DND-41 (cell line): ENCODE data around the gene ATF7IP2.

Experiments
- ATAC-seq: fragments of 200-7000 bp; cut with Tn5 transposase; 3 replicates; pipeline ENCODE4 v1.9.1; 2021; ENCODE audit warnings: low read depth; ENCODE audit not compliant: insufficient read depth
- DNase-seq: peaks from one replicate; pipeline ENCODE4 v3.0.0-alpha.2; 2020
- H2AFZ ChIP-seq: 2 replicates; pipeline ENCODE4 v1.6.0; 2012; ENCODE audit warnings: low read depth, low read length
- H3K27ac ChIP-seq: 2 replicates; pipeline ENCODE4 v1.5.1; 2012; ENCODE audit warnings: low read length, inconsistent platforms
- H3K27me3 ChIP-seq: fragments of 200-600 bp; sonication (generic); 2 replicates; pipeline ENCODE4 v1.6.0; 2012; ENCODE audit warnings: low read length, mild to moderate bottlenecking, inconsistent platforms; ENCODE audit not compliant: insufficient read depth, poor library complexity
- H3K36me3 ChIP-seq: 2 replicates; pipeline ENCODE4 v1.5.1; 2012; ENCODE audit warnings: low read length, inconsistent platforms; ENCODE audit not compliant: insufficient read depth
- H3K4me1 ChIP-seq: 2 replicates; pipeline ENCODE4 v1.5.1; 2012; ENCODE audit warnings: mild to moderate bottlenecking, low read length; ENCODE audit not compliant: insufficient read depth
- H3K4me2 ChIP-seq: 2 replicates; pipeline ENCODE4 v1.6.0; 2012; ENCODE audit warnings: mild to moderate bottlenecking, moderate library complexity, low read length, inconsistent platforms; ENCODE audit not compliant: insufficient read depth
- H3K4me3 ChIP-seq, 2 experiments: fragments of 200-600 bp in 1 of 2; shearing (Covaris generic) in 1 of 2; 2 replicates each; pipeline ENCODE4 v1.5.1; 2012 to 2016; ENCODE audit warnings: inconsistent platforms in 2 of 2, low read length in 2 of 2, mild to moderate bottlenecking in 2 of 2, low read depth in 1 of 2, moderate library complexity in 1 of 2
- H3K79me2 ChIP-seq: 2 replicates; pipeline ENCODE4 v1.6.0; 2012; ENCODE audit warnings: low read length, inconsistent platforms; ENCODE audit not compliant: insufficient read depth
- H3K9ac ChIP-seq: 2 replicates; pipeline ENCODE4 v1.6.0; 2012; ENCODE audit warnings: low read depth, mild to moderate bottlenecking, inconsistent platforms, low read length, moderate library complexity
- H3K9me3 ChIP-seq: 2 replicates; pipeline ENCODE4 v1.5.1; 2012; ENCODE audit warnings: low read length, moderate library complexity, mild to moderate bottlenecking, inconsistent platforms; ENCODE audit not compliant: insufficient read depth, severe bottlenecking
- H4K20me1 ChIP-seq: 2 replicates; pipeline ENCODE4 v1.6.0; 2012; ENCODE audit warnings: low read length; ENCODE audit not compliant: insufficient read depth
- EZH2 ChIP-seq: IDR thresholded peaks from 3 replicates; pipeline ENCODE4 v1.6.1; 2012; ENCODE audit warnings: borderline replicate concordance, low read depth, mild to moderate bottlenecking, moderate library complexity, low read length, inconsistent platforms; ENCODE audit not compliant: severe bottlenecking
- TF ChIP-seq, protein P1 (sequence below): IDR thresholded peaks from 2 replicates; pipeline ENCODE4 v1.5.1; 2012; ENCODE audit warnings: borderline replicate concordance, low read length, moderate library complexity, mild to moderate bottlenecking; ENCODE audit not compliant: poor library complexity, severe bottlenecking; ENCODE audit errors: extremely low read depth

Gene ATF7IP2

DNA sequence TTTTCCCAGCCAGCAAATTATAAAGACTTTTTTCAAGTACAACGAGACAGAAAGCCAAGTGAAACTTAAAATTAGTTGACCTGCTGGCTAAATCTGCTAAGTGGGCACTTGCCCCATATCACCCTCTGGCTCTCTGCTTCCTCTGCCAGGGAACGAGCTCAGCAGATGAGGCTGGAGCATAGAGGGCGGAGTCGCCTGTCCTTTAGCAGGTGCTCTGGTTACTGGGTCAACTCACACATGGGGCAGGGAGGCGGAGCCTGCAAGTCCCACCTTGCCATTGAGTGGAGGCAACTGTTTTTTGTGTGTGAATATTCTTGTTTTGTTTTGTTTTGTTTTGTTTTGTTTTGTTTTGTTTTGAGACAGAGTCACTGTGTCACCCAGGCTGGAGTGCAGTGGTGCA, 132.0 kb downstream of the ATF7IP2 start:
- no peak overlapping the region for H3K9ac ChIP-seq
- ATAC-seq = no peak
- no peaks in the 10 kb centered on the region for H3K79me2 ChIP-seq
- H3K4me2 ChIP-seq = no peak overlapping the region
- no peak for TF ChIP-seq EZH2
- TF ChIP-seq, protein P1, sequence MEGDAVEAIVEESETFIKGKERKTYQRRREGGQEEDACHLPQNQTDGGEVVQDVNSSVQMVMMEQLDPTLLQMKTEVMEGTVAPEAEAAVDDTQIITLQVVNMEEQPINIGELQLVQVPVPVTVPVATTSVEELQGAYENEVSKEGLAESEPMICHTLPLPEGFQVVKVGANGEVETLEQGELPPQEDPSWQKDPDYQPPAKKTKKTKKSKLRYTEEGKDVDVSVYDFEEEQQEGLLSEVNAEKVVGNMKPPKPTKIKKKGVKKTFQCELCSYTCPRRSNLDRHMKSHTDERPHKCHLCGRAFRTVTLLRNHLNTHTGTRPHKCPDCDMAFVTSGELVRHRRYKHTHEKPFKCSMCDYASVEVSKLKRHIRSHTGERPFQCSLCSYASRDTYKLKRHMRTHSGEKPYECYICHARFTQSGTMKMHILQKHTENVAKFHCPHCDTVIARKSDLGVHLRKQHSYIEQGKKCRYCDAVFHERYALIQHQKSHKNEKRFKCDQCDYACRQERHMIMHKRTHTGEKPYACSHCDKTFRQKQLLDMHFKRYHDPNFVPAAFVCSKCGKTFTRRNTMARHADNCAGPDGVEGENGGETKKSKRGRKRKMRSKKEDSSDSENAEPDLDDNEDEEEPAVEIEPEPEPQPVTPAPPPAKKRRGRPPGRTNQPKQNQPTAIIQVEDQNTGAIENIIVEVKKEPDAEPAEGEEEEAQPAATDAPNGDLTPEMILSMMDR = no peak
- H3K4me1 ChIP-seq = no peaks in the 10 kb centered on the region
- no peaks in the 10 kb centered on the region for H4K20me1 ChIP-seq
- no peak for DNase-seq
- no peak overlapping the region for H3K4me3 ChIP-seq
- H3K36me3 ChIP-seq = no peaks in the 10 kb centered on the region
- peaks cover 4% of the 10 kb centered on the region for H3K27me3 ChIP-seq
- H3K9me3 ChIP-seq = no peaks in the 10 kb centered on the region
- no peak overlapping the region for H2AFZ ChIP-seq
- H3K27ac ChIP-seq = no peak overlapping the region

DNA sequence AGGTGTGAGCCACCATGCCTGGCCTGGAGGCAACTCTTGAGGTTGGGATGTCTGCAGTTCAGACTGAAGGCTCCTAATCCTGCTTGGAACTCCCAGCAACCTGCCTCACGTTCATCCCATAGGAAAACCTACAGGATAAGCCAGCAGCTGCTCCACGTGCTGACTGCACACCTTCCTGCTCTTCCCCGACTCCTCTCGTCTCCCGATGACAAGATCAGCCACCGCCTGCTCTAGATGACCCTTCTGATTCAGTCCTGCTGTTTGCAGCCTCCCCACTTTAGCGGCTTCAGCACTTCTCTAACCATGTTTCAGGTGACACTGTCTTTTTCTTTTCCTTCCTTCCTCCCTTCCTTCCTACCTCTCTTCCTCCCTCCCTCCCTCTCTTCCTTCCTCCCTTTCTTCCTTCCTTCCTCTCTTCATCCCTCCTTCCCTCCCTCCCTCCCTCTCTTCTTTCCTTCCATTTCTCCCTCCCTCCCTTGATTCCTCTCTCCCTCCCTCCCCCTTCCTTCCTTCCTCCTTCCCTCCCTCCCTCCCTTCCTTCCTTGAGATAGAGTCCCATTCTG, 132.7 kb downstream of the ATF7IP2 start:
- Histone ChIP-seq H4K20me1 (no peaks in the 10 kb centered on the region), H3K4me1 (no peaks in the 10 kb centered on the region), H3K4me3 (no peak overlapping the region), H3K9me3 (no peaks in the 10 kb centered on the region), H3K4me2 (no peak overlapping the region), H2AFZ (no peak overlapping the region), H3K27me3 (peaks cover 4% of the 10 kb centered on the region), H3K27ac (no peak overlapping the region), H3K9ac (no peak overlapping the region), H3K79me2 (no peaks in the 10 kb centered on the region), H3K36me3 (no peaks in the 10 kb centered on the region)
- no peak for DNase-seq
- no peak for ATAC-seq
- no peak for TF ChIP-seq EZH2
- TF ChIP-seq, protein P1 = no peak

DNA sequence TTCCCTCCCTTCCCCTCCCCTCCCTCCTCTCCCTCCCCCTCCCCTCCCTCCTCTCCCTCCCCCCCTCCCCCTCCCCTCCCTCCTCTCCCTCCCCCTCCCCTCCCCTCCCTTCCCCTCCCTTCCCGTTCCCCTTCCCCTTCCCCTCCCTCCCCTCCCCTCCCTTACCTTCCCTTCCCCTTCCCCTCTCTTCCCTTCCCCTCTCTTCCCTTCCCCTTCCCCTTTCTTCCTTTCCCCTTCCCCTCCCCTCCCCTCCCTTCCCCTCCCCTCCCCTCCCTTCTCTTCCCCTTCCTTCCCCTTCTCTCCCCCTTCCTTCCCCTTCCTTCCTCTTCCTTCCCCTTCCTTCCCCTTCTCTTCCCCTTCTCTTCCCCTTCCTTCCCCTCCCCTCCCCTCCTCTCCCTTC, 133.4 kb downstream of the ATF7IP2 start:
- no peaks in the 10 kb centered on the region for H3K9me3 ChIP-seq
- H3K9ac ChIP-seq = no peak overlapping the region
- TF ChIP-seq, protein P1 = no peak
- no peak for TF ChIP-seq EZH2
- H3K4me2 ChIP-seq = no peak overlapping the region
- no peak overlapping the region for H3K4me3 ChIP-seq
- H3K27me3 ChIP-seq = peaks cover under 1% of the 10 kb centered on the region
- no peaks in the 10 kb centered on the region for H3K36me3 ChIP-seq
- no peaks in the 10 kb centered on the region for H3K79me2 ChIP-seq
- no peak overlapping the region for H2AFZ ChIP-seq
- H3K27ac ChIP-seq = no peak overlapping the region
- no peak for ATAC-seq
- DNase-seq = no peak
- no peaks in the 10 kb centered on the region for H4K20me1 ChIP-seq
- no peaks in the 10 kb centered on the region for H3K4me1 ChIP-seq
